K562 (cell line): ENCODE measurements around the gene APC. TPM values are rescaled to one million over a fixed set of nuclear protein-coding genes. Genes with fewer than 3 reads are reported as not detected.

ENCODE experiments used
- ATAC-seq: fragments of 200-7000 bp; cut with Tn5 transposase; 3 replicates; pipeline ENCODE4 v1.9.1; 2020; ENCODE audit warnings: moderate library complexity
- BruUV-seq: library from RNA; stranded (reverse); fragments of 400-500 nt; replicated peaks from 2 replicates; lab custom pipeline; 2021; lab: Mats Ljungman, UMichigan
- CTCF ChIA-PET: fragments of 300-600 bp; formaldehyde crosslinking; extraction: SDS; loops from one replicate; lab custom pipeline; 2021; ENCODE audit warnings: low intra/inter-chr PET ratio; lab: Yijun Ruan, JAX
- POLR2A ChIA-PET: fragments of 300-600, 350-650 bp; sonication (Branson Sonifier 250); formaldehyde crosslinking; extraction: SDS; loops from one replicate; lab custom pipeline; 2021; ENCODE audit warnings: antibody characterized with exemption, inconsistent platforms; lab: Yijun Ruan, JAX
- DNase-seq, 4 experiments: peaks; one replicate each; pipeline versions ENCODE4 v3.0.0 to v3.0.0-alpha.2; 2011 to 2018; ENCODE audit warnings: low spot score in 3 of 4, mixed read lengths in 3 of 4; ENCODE audit errors: extremely low read depth in 1 of 4
- FAIRE-seq: peaks from 2 replicates; lab custom pipeline; 2011; peaks lifted over from hg19 to GRCh38; lab: Jason Lieb, UNC
- H2AFZ ChIP-seq: 2 replicates; pipeline ENCODE4 v1.6.0; 2011; ENCODE audit warnings: low read depth, low read length, control low read depth, inconsistent platforms
- H3K27ac ChIP-seq: fragments of 200-600 bp; 3 replicates; pipeline ENCODE4 v1.8.0; 2011; ENCODE audit warnings: low read depth, mild to moderate bottlenecking, control low read depth, inconsistent platforms, low read length, moderate library complexity, mixed read lengths; ENCODE audit errors: extremely low read depth
- H3K27me3 ChIP-seq, 2 experiments: fragments of 300-600 bp in 1 of 2; 2 replicates in 1 of 2; 3 replicates in 1 of 2; pipeline versions ENCODE4 v1.6.0 to v1.8.0; 2011; ENCODE audit warnings: inconsistent platforms in 2 of 2, low read length in 2 of 2, mild to moderate bottlenecking in 1 of 2, mixed read lengths in 1 of 2, moderate library complexity in 1 of 2; ENCODE audit not compliant: control insufficient read depth in 2 of 2, insufficient read depth in 2 of 2
- H3K36me3 ChIP-seq: fragments of 300-600 bp; 3 replicates; pipeline ENCODE4 v1.8.0; 2011; ENCODE audit warnings: mild to moderate bottlenecking, low read length, inconsistent platforms; ENCODE audit not compliant: control insufficient read depth, insufficient read depth
- H3K4me1 ChIP-seq, 2 experiments: fragments of 200-600 bp in 1 of 2; replicated peaks in 1 of 2; 2 replicates in 1 of 2; 3 replicates in 1 of 2; pipeline versions ENCODE4 v1.5.1 to v1.8.0; 2011; ENCODE audit warnings: inconsistent platforms in 2 of 2, low read length in 2 of 2, mild to moderate bottlenecking in 1 of 2, mixed read lengths in 1 of 2, moderate library complexity in 1 of 2; ENCODE audit not compliant: control insufficient read depth in 2 of 2, insufficient read depth in 2 of 2
- H3K4me2 ChIP-seq: 2 replicates; pipeline ENCODE4 v1.6.1; 2011; ENCODE audit warnings: low read length, control low read depth, inconsistent platforms, mixed read lengths; ENCODE audit not compliant: insufficient read depth
- H3K4me3 ChIP-seq: fragments of 200-600 bp; sonication (generic), shearing (Covaris generic); 2 replicates; pipeline ENCODE4 v1.5.1; 2016; ENCODE audit warnings: control low read depth, inconsistent platforms
- H3K79me2 ChIP-seq: fragments of 200-600 bp; 3 replicates; pipeline ENCODE4 v1.8.0; 2011; ENCODE audit warnings: low read length, inconsistent platforms; ENCODE audit not compliant: control insufficient read depth, insufficient read depth
- H3K9ac ChIP-seq, 2 experiments: 2 replicates each; pipeline versions ENCODE4 v1.6.0 to v1.6.1; 2011; ENCODE audit warnings: low read depth in 2 of 2, low read length in 2 of 2, control low read depth in 1 of 2, inconsistent platforms in 1 of 2, mild to moderate bottlenecking in 1 of 2, mixed read lengths in 1 of 2; ENCODE audit not compliant: insufficient read depth in 1 of 2
- H3K9me1 ChIP-seq: one replicate; pipeline ENCODE4 v1.6.0; 2011; ENCODE audit warnings: inconsistent platforms, mild to moderate bottlenecking, low read length, moderate library complexity; ENCODE audit not compliant: control insufficient read depth, insufficient read depth
- H3K9me3 ChIP-seq: replicated peaks from 2 replicates; pipeline ENCODE4 v1.5.1; 2011; ENCODE audit warnings: low read depth, low read length, inconsistent platforms; ENCODE audit not compliant: control insufficient read depth, insufficient read depth
- H4K20me1 ChIP-seq: replicated peaks from 2 replicates; pipeline ENCODE4 v1.6.1; 2011; ENCODE audit warnings: low read length, inconsistent platforms, mixed read lengths; ENCODE audit not compliant: control insufficient read depth, insufficient read depth
- CC2D1A ChIP-seq: fragments of 450-650 bp; IDR thresholded peaks from 2 replicates; pipeline ENCODE4 v1.6.1; 2017; ENCODE audit warnings: mild to moderate bottlenecking
- CHCHD3 ChIP-seq: fragments of 250-450 bp; sonication (Bioruptor Pico); IDR thresholded peaks from 2 replicates; pipeline ENCODE4 v2.1.2; 2022; ENCODE audit warnings: mild to moderate bottlenecking
- DACH1 ChIP-seq: fragments of 450-650 bp; IDR thresholded peaks from 2 replicates; pipeline ENCODE4 v1.6.1; 2018; ENCODE audit not compliant: partially characterized antibody
- DIDO1 ChIP-seq: fragments of 450-650 bp; IDR thresholded peaks from 2 replicates; pipeline ENCODE4 v1.6.1; 2016; ENCODE audit warnings: low read depth, missing biosample characterization, missing genetic modification characterization
- IRF2 ChIP-seq: sonication (generic); formaldehyde crosslinking; IDR thresholded peaks from 2 replicates; pipeline ENCODE4 v1.8.1; 2022; ENCODE audit warnings: mild to moderate bottlenecking, missing genetic modification reagents
- NBN ChIP-seq: fragments of 450-650 bp; IDR thresholded peaks from 2 replicates; pipeline ENCODE4 v1.6.1; 2016; ENCODE audit warnings: low read depth, mild to moderate bottlenecking
- NFE2L1 ChIP-seq: fragments of 450-650 bp; IDR thresholded peaks from 2 replicates; pipeline ENCODE4 v1.6.1; 2016; ENCODE audit warnings: missing genetic modification characterization, low read depth, mild to moderate bottlenecking, missing compliant biosample characterization, moderate library complexity, borderline replicate concordance
- POLR2A ChIP-seq: fragments of 450-650 bp; conservative IDR thresholded peaks from 2 replicates; pipeline ENCODE4 v1.6.1; 2016
- PYGO2 ChIP-seq: fragments of 450-650 bp; IDR thresholded peaks from 2 replicates; pipeline ENCODE4 v1.6.1; 2016; ENCODE audit warnings: mild to moderate bottlenecking, missing genetic modification characterization, moderate library complexity, missing compliant biosample characterization
- TAF1 ChIP-seq: IDR thresholded peaks from 2 replicates; pipeline ENCODE4 v1.6.1; 2011; ENCODE audit warnings: mild to moderate bottlenecking, low read length, moderate library complexity; ENCODE audit not compliant: insufficient read depth, control insufficient read depth, severe bottlenecking; ENCODE audit errors: extremely low read depth
- ZNF140 ChIP-seq: fragments of 250-450 bp; sonication (Bioruptor Pico); IDR thresholded peaks from 2 replicates; pipeline ENCODE4 v1.8.0; 2021; ENCODE audit warnings: moderate library complexity, mild to moderate bottlenecking, inconsistent platforms
- WGBS: fragments of 100-300 bp; shearing (Covaris generic); methylation state at CpG from one replicate; pipeline ENCODE4 v1.1.6; 2016; ENCODE audit warnings: low coverage, mixed read lengths; ENCODE audit not compliant: insufficient coverage; ENCODE audit errors: missing lambda C conversion rate; 5-methylcytosine and 5-hydroxymethylcytosine counted together
- in situ Hi-C: fragments of 300-500 bp; cut with MboI; formaldehyde crosslinking; loops from 4 replicates; pipeline ENCODE4 v1.15.0; 2018; ENCODE audit warnings: inconsistent platforms, mixed read lengths
- intact Hi-C: fragments of 100-400 bp; cut with micrococcal nuclease; formaldehyde crosslinking; loops from 2 replicates; pipeline ENCODE4 v1.14.2; 2022
- polyA plus RNA-seq, 8 experiments: library from polyadenylated mRNA; depleted of rRNA in 4 of 8; stranded (reverse) in 5 of 8; unstranded in 3 of 8; fragments of >200 nt; fragmentation: Nextera tagmentation in 2 of 8; fragmentation: Illumina TruSeq in 1 of 8; extraction: Ambion mirVana in 2 of 8; extraction: Trizol in 1 of 8; gene quantifications; 2 replicates each; pipeline versions ENCODE4 v1.2.1 to v1.2.3, GENCODE V29; 2011 to 2014; ENCODE audit warnings: inconsistent platforms in 1 of 8, missing spikeins in 1 of 8
- total RNA-seq, 7 experiments: library from RNA; depleted of rRNA in 6 of 7; stranded (reverse); fragments of >200 nt in 6 of 7; fragmentation: Illumina TruSeq in 2 of 7; extraction: Trizol in 2 of 7; gene quantifications; 2 replicates each; pipeline versions ENCODE4 v1.2.1 to v1.2.3, GENCODE V29; 2011 to 2021; ENCODE audit warnings: low replicate concordance in 1 of 7
- TF ChIP-seq, protein P1 (sequence below): fragments of 450-650 bp; IDR thresholded peaks from 2 replicates; pipeline ENCODE4 v1.6.1; 2018; ENCODE audit not compliant: partially characterized antibody
- TF ChIP-seq, protein P2 (sequence below): fragments of 450-650 bp; formaldehyde crosslinking; IDR thresholded peaks from 2 replicates; pipeline ENCODE4 v1.4.0; 2020; ENCODE audit warnings: mild to moderate bottlenecking, moderate library complexity
- TF ChIP-seq, protein P3 (sequence below): fragments of 250-450 bp; sonication (Bioruptor Pico); IDR thresholded peaks from 2 replicates; pipeline ENCODE4 v1.4.0; 2020

Gene APC
- total and polyA plus RNA-seq, 9 of the 15 experiments (the other 6 are each of a cell fraction or from before 2014, with no cell fraction given): 5.7 to 29.5 (median 15.4) TPM

DNA sequence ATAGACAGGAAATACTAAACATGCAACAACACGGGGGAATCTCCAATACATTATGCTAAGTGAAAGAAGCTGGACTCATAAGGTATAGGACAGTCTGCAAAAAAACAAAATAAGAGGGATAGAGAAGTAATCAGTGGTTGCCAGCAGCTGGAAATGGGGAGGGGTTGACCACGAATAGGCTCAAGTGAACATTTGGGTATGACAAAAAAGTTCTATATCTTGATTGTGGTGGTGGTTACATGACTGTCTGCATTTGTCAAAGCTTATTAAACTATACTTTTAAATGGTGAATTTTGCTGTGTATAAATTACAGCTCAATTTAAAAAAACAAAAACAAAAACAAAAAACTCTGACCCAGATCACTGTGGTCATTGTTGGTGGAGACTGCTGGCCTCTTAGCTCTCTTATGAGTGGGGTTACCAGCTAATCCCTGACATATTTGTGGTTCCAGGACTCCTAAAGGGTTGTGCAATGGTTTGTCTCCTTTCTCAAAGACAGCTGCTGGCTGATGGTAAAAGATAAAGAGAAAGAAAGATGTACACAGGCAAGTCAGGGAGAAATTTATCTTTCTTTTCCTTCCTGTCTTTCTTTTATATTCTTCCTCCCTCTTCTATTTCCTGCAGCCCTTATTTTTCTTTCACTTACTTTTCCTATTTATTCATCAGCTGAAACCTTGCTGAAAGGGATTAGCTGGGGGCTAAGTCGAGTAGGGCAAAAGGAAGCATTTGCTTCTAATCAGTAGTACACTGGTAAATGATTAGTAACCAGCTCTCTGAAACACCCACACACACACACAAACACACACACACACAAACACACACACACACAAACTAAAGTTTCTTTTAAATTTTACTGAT, 42.6 kb upstream of the APC start (continued):
- TF ChIP-seq, protein P1, sequence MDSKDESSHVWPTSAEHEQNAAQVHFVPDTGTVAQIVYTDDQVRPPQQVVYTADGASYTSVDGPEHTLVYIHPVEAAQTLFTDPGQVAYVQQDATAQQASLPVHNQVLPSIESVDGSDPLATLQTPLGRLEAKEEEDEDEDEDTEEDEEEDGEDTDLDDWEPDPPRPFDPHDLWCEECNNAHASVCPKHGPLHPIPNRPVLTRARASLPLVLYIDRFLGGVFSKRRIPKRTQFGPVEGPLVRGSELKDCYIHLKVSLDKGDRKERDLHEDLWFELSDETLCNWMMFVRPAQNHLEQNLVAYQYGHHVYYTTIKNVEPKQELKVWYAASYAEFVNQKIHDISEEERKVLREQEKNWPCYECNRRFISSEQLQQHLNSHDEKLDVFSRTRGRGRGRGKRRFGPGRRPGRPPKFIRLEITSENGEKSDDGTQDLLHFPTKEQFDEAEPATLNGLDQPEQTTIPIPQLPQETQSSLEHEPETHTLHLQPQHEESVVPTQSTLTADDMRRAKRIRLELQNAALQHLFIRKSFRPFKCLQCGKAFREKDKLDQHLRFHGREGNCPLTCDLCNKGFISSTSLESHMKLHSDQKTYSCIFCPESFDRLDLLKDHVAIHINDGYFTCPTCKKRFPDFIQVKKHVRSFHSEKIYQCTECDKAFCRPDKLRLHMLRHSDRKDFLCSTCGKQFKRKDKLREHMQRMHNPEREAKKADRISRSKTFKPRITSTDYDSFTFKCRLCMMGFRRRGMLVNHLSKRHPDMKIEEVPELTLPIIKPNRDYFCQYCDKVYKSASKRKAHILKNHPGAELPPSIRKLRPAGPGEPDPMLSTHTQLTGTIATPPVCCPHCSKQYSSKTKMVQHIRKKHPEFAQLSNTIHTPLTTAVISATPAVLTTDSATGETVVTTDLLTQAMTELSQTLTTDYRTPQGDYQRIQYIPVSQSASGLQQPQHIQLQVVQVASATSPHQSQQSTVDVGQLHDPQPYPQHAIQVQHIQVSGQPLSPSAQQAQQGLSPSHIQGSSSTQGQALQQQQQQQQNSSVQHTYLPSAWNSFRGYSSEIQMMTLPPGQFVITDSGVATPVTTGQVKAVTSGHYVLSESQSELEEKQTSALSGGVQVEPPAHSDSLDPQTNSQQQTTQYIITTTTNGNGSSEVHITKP: peak; percentile 69
- TF ChIP-seq NBN: peak; percentile 40; the same call in 1 of the 2 replicates
- TF ChIP-seq TAF1: no peak
- TF ChIP-seq, all 486 proteins: peak for 83

DNA sequence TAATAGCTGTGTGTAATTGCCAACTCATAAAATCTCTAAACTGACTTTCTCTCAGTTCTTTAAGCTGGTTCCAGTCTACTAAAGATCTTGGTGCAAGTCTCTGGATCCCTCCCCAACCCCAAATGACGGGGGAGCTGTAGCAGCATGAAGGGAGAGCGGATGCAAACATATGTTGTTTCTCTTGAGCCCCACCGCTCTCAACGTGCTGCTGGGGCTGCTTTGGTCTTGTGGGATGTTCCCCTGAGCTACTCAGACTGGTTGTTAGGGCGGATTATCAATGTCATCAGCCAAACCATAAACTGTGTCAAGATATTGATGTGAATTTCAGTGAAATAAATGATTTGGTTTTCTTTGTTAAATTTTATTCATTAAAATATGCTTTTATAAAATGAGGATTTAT, 40.9 kb upstream of the APC start:
- FAIRE-seq (no peak), DNase-seq (peak in 1 of 4 experiments; percentile 32), ATAC-seq (0 out of 3 replicates have a peak, but pooled peaks have one; percentile 24)
- Histone ChIP-seq H4K20me1 (no peaks in the 10 kb centered on the region), H3K9me1 (no peaks in the 10 kb centered on the region), H2AFZ (peak overlapping the region; percentile 56), H3K4me3 (no peak overlapping the region), H3K36me3 (no peaks in the 10 kb centered on the region), H3K79me2 (no peaks in the 10 kb centered on the region), H3K4me2 (no peak overlapping the region), H3K9ac (no peak overlapping the region), H3K4me1 (peaks cover 0 to 18% of the 10 kb centered on the region in 2 experiments; a peak in 2 of 5 replicates), H3K27ac (no peak overlapping the region), H3K27me3 (no peaks in the 10 kb centered on the region), H3K9me3 (no peaks in the 10 kb centered on the region)
- 27% methylated on average over 5 of the region's 5 CpGs for WGBS
- BruUV-seq: no TSS peak
- ChIA-PET CTCF (no interaction called here), POLR2A (interaction anchor here (1.3 kb wide), 1 partner anchor 9 kb away, joined by 3 read pairs; no protein-coding TSS in a partner anchor)
- TF ChIP-seq DIDO1 (no peak), DACH1 (no peak), IRF2 (CRISPR knock-in tag) (no peak), PYGO2 (tag) (no peak), POLR2A (no peak), ZNF140 (CRISPR knock-in tag) (no peak), CC2D1A (no peak), NFE2L1 (tag) (no peak), CHCHD3 (no peak)
- TF ChIP-seq, protein P2, sequence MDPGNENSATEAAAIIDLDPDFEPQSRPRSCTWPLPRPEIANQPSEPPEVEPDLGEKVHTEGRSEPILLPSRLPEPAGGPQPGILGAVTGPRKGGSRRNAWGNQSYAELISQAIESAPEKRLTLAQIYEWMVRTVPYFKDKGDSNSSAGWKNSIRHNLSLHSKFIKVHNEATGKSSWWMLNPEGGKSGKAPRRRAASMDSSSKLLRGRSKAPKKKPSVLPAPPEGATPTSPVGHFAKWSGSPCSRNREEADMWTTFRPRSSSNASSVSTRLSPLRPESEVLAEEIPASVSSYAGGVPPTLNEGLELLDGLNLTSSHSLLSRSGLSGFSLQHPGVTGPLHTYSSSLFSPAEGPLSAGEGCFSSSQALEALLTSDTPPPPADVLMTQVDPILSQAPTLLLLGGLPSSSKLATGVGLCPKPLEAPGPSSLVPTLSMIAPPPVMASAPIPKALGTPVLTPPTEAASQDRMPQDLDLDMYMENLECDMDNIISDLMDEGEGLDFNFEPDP (CRISPR knock-in tag): no peak
- TF ChIP-seq, protein P3, sequence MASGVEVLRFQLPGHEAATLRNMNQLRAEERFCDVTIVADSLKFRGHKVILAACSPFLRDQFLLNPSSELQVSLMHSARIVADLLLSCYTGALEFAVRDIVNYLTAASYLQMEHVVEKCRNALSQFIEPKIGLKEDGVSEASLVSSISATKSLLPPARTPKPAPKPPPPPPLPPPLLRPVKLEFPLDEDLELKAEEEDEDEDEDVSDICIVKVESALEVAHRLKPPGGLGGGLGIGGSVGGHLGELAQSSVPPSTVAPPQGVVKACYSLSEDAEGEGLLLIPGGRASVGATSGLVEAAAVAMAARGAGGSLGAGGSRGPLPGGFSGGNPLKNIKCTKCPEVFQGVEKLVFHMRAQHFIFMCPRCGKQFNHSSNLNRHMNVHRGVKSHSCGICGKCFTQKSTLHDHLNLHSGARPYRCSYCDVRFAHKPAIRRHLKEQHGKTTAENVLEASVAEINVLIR (CRISPR knock-in tag): no peak
- in situ Hi-C loops: no loop called here
- intact Hi-C loops: loop anchor here (10.0 kb wide), 1 partner anchor 908 kb away; no protein-coding TSS in a partner anchor
